Measurements from ENCODE around the gene CDS1.
A peak's percentile ranks its signal among the peaks of the same experiment; 100 is the strongest.
"Not testable (repeated sequence)": the region's sequence is repeated elsewhere in the genome, so short reads cannot be mapped to it uniquely, and the experiment has no call there.

The CDS1 gene

GRCh38 chr4:84681486-84682274 is 98.8 kb downstream of the CDS1 start:
- peak; percentile 15; the same call in 1 of the 2 replicates for TF ChIP-seq CTCF (IDR thresholded peaks at IDR 0.05; ENCODE audit: low read depth, low read length)
- no peak overlapping the region for H3K4me3 ChIP-seq (ENCODE audit: low read depth, low read length)

GRCh38 chr4:84682661-84683060 is 99.7 kb downstream of the CDS1 start:
- H3K4me3 ChIP-seq (ENCODE audit: low read depth, low read length), result not testable (repeated sequence)

DNA sequence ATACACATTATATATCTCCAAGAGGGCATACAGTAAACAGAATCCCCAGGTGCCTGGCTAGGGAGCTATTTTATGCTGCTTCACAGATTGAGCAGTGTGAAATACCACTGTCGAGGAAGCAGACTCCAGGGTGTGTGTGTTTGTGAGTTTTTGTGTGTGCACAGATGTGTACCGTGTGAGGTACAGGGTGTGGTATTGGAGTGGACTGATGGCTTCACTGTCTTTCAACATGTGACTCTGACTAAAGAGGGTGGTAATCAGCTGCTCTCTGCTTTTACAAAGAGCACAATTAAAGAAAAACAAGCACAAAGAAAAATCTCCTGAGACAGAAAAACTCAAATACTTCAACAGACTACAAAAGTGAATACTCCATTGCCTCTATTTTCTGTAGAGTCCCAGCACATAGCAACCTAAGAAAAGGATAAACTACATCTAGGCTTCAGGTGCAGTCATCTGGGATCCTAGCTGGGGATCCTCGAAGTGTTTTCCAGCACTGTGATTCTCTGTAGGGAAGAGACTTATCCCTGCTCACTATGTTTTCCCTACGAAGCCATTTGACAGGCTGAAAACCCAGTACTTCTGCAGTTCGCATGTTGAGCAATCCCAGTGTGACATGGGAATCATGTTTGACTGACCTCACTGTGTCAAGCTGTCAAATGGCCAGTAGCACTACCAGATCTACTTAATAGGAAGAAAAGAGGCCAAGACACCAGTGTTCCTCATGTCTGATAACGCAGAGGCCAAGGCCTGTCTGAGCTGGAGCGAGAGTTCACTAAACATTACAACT is 100.3 kb downstream of the CDS1 start:
- no peak overlapping the region for H3K4me3 ChIP-seq (ENCODE audit: low read depth, low read length)
- no peak for TF ChIP-seq CTCF (IDR thresholded peaks at IDR 0.05; ENCODE audit: low read depth, low read length)

DNA sequence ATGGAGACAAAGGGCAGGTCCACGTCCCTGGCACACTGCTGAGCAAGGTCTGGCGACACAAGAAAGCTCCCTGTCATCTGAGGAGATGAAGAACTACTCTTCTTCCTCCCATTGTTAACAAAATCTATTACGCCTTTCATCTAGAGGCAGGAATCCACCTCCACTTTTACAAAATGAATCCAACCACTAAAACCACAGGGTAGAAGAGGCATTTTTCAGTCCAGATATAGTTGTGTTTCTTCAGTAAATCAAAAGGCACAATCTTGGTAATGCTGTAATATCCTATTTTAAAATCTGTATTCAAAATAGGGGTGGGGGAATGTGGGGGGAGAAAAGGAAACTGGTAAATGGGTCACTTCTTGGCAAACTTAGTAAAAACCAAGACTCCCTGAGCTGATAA is 101.4 kb downstream of the CDS1 start:
- TF ChIP-seq CTCF (IDR thresholded peaks at IDR 0.05; ENCODE audit: low read depth, low read length), result no peak

DNA sequence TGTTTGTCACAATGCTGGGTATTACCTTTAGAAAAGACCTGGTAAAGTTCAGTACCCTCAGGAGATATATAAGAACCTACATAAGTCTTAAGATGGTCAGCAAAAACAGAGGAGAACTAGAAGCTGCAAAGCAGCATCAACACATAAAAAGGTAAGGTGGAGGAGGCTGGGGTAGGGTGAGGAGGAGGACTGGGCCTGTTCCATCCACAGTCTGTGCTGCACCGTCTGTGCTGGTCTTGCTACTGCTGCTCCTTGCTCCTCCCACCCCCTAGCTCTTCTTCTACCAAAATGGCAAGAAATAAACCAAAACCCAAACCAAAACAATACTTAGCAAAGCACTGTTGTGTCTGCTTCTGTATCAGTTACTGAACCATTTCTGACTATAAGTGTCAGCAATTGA is 102.2 kb downstream of the CDS1 start:
- H3K4me3 ChIP-seq (ENCODE audit: low read depth, low read length), result no peak overlapping the region
- TF ChIP-seq CTCF (IDR thresholded peaks at IDR 0.05; ENCODE audit: low read depth, low read length), result no peak

More for the DNA sequence above, 101.4 kb downstream of the CDS1 start:
- no peak overlapping the region for H3K4me3 ChIP-seq (ENCODE audit: low read depth, low read length)

DNA sequence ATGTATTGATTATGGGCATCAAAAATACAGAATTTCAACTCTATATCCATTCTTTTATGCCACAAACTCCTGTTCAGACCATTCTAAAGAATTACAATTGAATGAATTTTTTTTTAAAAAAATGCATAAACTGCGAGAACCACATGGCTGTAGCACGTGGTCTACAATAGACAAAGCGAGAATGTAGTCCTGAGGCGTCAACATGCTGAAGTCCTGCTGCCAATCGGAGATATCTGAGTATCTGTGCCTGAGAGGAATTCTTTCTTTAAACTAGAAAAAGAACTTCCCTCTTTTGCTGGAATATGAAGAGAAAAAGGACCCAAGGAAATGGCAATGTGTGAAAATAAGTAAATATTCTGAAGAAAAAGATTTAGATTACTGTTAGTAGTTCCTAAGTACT is 105.7 kb downstream of the CDS1 start:
- TF ChIP-seq CTCF (IDR thresholded peaks at IDR 0.05; ENCODE audit: low read depth, low read length), result no peak
- no peak overlapping the region for H3K4me3 ChIP-seq (ENCODE audit: low read depth, low read length)

DNA sequence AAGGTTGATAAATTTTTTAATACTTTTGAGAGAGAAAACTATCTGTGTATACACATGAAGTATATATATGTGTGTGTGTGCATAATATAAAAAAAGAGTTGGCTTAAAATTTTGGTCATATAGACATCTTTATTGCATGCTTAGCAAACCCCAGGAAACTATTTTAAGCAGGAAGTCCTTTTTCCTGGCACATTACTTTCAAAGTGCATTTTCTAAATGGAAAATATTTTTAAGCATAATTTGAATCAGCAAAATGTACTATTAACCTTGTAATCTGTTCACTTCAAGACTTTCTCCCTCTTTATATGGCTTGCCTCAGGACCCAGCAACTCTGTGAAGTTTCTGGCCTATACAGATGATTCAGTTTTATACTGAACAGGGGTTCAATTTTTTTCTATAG is 106.3 kb downstream of the CDS1 start:
- H3K4me3 ChIP-seq (ENCODE audit: low read depth, low read length), result no peak overlapping the region
- TF ChIP-seq CTCF (IDR thresholded peaks at IDR 0.05; ENCODE audit: low read depth, low read length), result no peak

All from WI38 (cell line).